Suppressor macrophage treated with lipopolysaccharide for 4 hours (primary cell): Measurements from ENCODE around the gene GAN.
A peak's percentile ranks its signal among the peaks of the same experiment; 100 is the strongest.

Experiments
- DNase-seq: peaks from one replicate; pipeline ENCODE4 v3.0.0-alpha.2; 2020

The GAN gene

GRCh38 chr16:81314603-81315270 lies at the start of gene GAN:
Gene GAN, plus strand, starts transcription at chr16:81314962. Its CDS starts 152 bp downstream, at chr16:81315114.
- peak; percentile 96 for DNase-seq

GRCh38 chr16:81265052-81265451 lies 49.7 kb upstream of the GAN start:
- no peak for DNase-seq

- no peak for DNase-seq
Observed at GRCh38 chr16:81265658-81266451, 48.9 kb upstream of the GAN start.

DNA sequence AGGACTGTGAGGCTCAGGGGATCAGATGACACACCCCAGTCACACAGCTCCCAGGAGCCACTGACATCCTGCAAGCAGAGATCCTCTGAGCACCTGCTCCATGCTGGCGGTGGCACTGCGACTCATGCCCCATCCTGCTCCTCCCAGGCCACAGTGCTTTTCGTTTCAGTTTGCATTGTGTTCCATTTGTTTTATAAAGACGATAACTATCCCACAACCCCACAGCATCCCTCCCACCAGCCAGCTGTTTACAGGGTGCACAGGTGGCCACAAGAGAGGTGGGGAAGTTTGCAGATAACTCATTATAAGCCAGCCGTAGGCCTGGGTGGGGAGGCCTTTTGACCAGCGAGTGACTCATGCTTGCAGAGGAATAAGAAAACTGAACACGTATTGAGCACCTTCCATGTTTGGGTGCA lies 48.1 kb upstream of the GAN start:
- no peak for DNase-seq

DNA sequence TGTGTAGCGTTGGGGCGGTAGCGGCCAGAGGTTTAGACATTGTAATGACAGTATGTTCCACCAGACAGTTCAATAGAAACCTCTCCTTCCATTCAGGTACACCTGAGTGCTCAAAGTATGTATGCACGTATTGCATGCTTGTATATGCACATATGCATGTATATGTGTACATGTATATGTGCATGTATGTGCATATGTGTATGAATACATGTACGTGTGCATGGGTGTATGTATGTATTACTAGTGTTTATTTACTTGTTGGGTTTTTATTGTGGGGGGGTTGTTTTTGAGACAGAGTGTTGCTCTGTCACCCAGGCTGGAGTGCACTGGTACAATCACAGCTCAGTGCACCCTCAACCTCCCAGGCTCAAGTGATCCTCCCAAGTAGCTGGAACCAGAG lies 46.3 kb upstream of the GAN start:
- no peak for DNase-seq

DNA sequence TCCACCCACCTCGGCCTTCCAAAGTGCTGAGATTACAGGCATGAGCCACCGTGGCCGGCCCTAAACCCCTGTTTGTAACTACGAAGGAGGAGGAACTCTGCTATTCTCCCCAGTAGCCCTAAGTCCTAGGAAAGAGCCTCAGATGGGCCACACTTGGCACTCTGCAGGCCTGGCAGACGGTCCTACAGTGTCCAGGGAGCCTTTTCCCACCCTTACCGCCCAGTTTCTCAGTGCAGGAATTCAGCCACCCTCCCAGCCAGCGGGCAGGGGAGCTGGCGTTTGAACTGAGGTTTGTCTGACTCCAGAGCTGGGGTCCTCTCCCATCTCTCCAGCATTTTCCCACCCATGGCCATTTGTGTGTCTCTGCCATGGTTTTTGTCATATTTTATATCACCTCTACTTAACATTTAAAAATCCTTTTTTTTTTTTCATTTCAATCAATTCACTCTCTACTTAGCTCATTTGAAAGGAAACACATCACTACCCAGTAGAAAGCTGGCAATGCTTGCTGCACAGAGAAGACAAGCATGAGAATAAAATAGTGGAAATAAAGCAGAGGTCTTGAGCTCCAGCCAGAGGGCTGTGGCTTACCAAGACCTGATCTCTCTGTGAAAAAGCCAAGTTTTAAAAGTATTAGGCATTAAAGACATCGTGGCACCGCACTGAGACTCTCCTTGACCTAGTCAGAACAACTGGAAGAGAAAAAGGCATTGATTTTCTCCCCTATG lies 41.4 kb upstream of the GAN start:
- no peak for DNase-seq

DNA sequence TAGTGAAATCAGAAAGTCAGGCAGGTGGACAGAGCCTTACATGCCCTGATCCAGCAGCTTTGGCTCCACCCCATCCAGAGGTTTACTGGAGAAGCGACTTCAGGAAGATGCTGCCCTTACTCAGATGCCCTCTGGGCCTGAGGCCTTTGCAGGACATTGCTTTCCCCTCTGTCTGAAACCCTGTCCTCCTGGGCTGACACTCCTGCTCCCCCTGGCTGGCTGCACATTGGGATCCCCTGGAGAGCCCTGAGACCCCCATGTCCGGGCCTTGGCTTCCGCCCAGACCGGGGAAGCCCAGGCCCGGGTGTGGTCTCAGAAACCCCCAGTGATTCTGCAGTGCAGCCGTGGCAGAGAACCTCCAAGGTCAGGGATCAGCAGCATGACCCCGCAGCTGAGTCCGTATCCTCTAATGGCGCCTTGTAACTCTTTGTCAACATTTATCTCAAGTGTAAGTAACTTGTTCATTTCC lies 39.7 kb upstream of the GAN start:
- no peak for DNase-seq

- no peak for DNase-seq
Observed at GRCh38 chr16:81275795-81276194, 39.0 kb upstream of the GAN start.

DNA sequence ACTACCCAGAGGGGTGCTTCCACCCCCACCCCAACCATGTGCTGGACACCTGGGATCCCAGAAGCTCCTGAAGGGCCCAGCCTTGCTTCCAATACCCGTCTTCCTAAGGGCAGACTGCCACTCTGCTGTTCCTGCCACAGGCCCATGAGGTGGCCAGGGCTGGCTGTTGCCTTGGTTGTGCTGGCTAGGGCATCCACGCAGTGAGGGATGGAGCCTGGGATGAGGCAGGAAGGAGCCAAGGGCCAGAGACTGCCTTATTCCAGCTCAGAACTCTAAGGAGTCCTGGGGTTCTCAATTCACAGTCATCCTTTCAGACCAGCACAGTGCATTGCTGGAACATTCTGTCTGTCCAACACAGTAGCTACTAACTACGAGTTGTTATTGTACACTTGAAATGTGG lies 38.4 kb upstream of the GAN start:
- DNase-seq = no peak

DNA sequence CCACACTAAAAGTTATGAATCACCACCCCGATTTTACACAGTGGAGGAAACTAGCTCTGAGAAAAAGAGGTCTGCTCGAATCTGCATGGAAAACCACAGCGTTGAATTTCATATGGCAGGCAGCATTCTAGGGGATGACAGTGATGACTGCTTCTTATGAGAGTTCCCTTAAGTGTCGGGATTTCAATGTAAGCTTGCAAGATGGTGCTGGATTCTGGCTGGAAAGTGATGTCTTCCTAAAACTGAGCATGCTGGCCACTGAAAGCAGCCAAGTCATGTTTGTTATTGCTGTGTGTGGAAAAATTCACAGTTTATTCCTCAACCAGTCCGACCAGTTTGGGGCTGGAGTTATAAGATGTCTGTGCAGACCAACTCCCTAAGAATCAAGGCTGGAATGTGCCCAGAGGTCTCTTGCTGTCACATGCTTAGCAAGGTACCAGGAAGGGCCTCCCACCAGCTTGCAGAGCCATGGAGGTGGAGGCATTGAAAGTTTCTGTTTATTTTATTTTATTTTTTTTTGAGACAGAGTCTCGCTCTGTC lies 37.2 kb upstream of the GAN start:
- no peak for DNase-seq

- no peak for DNase-seq
Observed at GRCh38 chr16:81278526-81278925, 36.2 kb upstream of the GAN start.

DNA sequence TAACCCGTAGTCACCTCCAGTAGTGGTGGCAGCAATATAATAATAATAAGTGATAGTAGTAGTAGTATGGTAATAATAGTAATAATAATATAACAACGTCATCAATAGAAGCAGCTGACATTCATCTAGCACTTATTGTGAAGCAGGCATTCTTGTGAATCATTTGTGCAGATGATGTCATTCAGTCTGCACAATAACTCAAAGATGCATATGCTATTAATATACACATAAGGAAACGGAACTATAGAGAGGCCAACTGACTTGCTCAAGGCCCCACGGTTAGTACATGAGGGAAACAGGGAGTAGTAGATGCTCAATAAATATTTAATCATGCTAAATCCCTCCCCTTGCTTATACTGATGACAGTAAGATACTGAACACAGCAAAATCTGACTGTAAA lies 35.4 kb upstream of the GAN start:
- peak; percentile 46 for DNase-seq

GRCh38 chr16:81280393-81280792 lies 34.4 kb upstream of the GAN start:
- DNase-seq = no peak

DNA sequence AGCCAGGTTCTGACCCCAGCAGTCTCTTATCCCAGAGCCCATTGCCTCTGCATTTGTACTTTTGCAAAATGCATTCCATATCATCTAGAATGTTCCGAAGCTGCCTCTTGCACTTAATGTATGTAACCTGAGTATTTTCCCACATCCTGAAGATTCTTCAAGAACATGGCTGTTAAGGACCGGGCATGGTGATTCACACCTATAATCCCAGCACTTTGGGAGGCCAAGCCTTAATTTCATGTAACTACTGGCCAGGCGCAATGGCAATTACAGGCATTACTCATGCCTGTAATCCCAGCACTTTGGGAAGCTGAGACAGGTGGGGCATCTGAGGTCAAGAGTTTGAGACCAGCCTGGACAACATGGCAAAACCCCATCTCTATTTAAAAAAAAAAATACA lies 31.7 kb upstream of the GAN start:
- DNase-seq = no peak

- no peak for DNase-seq
Observed at GRCh38 chr16:81284995-81285600, 29.7 kb upstream of the GAN start.

DNA sequence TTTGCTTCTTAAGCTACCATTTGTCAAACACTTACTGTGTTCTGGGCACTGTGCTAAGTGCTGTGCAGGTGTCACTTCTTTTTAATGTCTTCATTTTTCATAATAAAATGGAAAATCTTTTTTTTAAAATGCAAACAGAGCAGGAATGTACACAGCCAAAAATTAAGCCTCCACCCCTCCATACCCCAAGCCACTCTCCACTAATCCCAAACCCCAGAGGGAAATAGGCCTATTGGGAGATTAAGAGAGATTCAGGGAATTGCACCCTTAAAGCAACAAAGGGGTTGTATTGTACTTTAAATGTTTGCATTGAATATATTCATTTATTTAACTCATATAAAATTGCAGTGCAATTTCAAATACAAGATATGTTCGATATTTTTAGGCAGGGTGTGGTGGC lies 28.6 kb upstream of the GAN start:
- DNase-seq = no peak

DNA sequence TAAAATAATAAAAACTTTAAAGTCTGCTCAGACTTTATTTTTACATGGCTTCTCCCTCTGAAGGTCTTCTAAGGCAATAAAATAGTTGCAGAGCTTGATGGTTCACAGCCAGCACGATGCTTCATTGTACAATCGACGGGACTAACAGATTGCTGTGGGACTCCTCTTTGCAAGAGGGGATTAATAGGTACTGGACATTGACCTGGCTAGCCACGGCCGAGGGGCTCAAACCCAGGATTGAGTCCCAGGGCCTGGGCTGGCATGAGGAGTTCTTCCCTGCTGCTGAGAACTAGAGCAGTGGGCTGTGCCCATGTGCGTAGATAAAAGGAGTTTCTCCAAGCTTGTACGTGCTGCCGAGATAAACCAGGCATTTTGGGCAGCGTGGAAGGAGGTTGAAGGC lies 23.6 kb upstream of the GAN start:
- no peak for DNase-seq

DNA sequence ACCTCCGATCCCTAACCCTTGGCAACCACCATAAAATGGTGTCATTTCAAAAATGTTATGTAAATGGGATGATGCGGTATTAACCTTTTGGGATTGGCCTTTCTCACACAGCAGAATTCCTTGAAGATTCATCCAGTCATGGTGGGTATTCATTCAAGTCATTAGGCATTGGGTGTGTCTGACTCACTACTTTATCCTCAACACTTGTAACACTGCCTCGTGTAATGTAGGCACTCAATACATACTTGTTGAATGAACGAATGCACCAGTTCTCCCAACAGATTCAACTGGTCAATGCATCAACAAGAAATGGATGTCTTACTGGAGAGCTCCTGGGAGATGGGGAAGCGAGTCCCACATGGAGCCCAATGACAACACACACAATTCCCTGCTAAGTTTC lies 21.8 kb upstream of the GAN start:
- DNase-seq = no peak

GRCh38 chr16:81293909-81294802 lies 20.6 kb upstream of the GAN start:
- DNase-seq = no peak

DNA sequence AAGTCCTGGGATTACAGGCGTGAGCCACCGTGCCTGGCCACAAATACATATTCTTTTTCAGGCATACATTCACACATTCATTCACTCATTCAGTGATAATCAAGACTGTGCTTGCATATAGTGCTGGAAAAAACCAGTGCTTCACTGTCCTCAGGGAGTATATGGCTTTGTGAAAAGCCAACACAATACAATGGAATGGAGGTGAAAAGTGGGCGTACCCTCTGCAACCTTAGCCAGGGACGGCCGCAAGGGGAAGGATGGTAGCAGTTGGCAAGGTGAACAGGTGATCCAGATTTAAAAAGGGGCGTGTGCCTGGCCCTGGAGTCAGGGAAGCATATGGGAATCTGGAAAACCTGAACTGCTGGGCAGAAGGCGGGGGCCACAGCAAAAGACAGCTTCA lies 18.1 kb upstream of the GAN start:
- DNase-seq = no peak

- no peak for DNase-seq
Observed at GRCh38 chr16:81307770-81308169, 7.0 kb upstream of the GAN start.

DNA sequence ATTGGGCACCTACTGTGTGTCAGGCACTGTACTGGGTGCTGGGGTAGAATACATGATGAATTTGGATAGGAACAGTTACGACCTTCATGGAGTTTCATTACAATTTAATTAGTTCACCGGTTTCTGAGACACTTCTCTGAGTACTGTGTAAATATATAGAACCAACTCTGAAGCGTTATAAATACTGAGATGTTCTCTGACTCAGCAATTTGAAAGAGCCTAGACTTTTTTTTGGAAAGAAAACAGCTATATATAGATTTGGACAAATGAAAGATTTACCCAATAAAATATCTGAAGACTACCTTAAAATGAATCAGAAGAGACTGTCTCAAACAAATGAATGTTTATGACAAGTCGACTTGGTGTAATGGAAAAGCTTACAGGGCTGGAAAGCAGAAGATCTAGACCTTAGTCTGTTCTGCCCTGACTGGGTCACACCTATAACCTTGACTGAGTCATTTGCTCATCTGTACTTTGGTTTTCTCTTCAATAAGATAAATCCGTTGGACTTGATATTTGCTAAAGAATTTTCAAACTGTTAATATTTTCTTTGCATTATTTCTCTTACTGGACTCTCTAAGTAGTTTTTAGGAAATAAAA lies 4.6 kb upstream of the GAN start:
- DNase-seq = no peak
